DMS153 treated with DMSO at 0.1 percent for 48 hours (cell line): ENCODE data around the gene CHRNA10.

Experiments used
- DNase-seq: peaks from one replicate; lab custom pipeline; 2025; ENCODE audit not compliant: unreplicated experiment; lab: John Stamatoyannopoulos, UW

The CHRNA10 gene

GRCh38 chr11:3635641-3636375, 35.4 kb downstream of the CHRNA10 start:
- DNase-seq, result no peak

GRCh38 chr11:3632070-3632660, 39.0 kb downstream of the CHRNA10 start:
- no peak for DNase-seq

DNA sequence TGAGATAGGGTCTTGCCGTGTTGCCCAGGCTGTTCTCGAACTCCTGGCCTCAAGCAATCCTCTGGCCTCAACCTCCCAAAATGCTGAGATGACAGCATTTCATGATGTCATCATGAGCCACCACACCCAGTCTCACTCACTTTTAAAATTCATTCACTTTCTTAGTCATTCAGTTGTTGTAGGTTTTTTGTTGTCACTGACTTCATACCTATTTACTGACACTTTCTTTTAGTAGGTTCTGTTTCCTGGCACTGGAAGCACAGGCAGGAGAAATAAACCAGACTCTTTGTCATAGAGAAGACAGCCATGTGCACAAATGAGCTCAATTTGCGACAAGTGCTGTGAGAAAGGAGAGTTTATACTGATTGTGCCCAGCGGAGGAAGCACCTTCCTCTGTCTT, 39.9 kb downstream of the CHRNA10 start:
- DNase-seq, result no peak

- no peak for DNase-seq
Observed at GRCh38 chr11:3627291-3627690, 43.9 kb downstream of the CHRNA10 start.

- DNase-seq, result no peak
Observed at GRCh38 chr11:3626250-3626960, 44.8 kb downstream of the CHRNA10 start.

GRCh38 chr11:3623767-3624458, 47.3 kb downstream of the CHRNA10 start:
- no peak for DNase-seq

- no peak for DNase-seq
Observed at GRCh38 chr11:3623121-3623520, 48.1 kb downstream of the CHRNA10 start.

- DNase-seq, result no peak
Observed at GRCh38 chr11:3622521-3622920, 48.7 kb downstream of the CHRNA10 start.

GRCh38 chr11:3617990-3618389, 53.2 kb downstream of the CHRNA10 start:
- DNase-seq, result no peak

DNA sequence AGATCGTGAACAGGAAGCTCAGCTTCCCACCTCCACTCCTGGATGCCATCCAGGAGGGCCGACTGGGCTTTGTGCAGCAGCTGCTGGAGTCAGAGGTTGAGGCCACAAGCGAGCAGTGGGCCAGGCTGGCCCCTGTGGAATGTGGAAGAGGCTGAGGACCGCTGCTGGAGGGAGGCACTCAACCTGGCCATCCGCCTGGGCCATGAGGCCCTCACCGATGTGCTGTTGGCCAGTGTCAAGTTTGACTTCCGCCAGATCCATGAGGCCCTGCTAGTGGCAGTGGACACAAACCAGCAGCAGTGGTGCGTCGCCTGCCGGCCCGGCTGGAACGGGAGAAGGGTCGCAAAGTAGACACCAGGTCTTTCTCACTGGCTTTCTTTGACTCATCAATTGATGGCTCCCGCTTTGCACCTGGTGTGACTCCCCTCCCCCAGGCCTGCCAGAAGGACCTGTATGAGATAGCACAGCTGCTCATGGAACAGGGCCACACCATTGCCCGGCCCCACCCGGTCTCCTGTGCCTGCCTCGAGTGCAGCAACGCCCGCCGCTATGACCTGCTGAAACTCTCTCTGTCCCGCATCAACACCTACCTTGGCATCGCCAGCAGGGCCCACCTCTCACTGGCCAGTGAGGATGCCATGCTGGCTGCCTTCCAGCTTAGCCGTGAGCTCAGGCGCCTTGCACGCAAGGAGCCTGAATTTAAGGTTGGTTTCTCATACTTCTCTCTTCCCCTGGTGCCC, 54.3 kb downstream of the CHRNA10 start:
- no peak for DNase-seq

GRCh38 chr11:3615998-3616397, 55.2 kb downstream of the CHRNA10 start:
- no peak for DNase-seq
